Cardiac septum (tissue), 1 donor: ENCODE measurements around the gene EXOC6. TPM values are rescaled to one million over a fixed set of nuclear protein-coding genes. Genes with fewer than 3 reads are reported as not detected.
"Not testable (repeated sequence)": the region's sequence is repeated elsewhere in the genome, so short reads cannot be mapped to it uniquely, and the experiment has no call there.

Source experiments
- DNase-seq: peaks from one replicate; pipeline ENCODE4 v3.0.0-alpha.2; 2020; ENCODE audit warnings: low spot score
- intact Hi-C: fragments of 100-400 bp; cut with DNase I; formaldehyde crosslinking; loops from one replicate; pipeline ENCODE4 v1.14.0; 2022
- total RNA-seq: library from RNA; stranded (reverse); fragmentation: NEBNext Ultra II Directional; extraction: Animal tissue kit (Norgen Biotek cat#: 25700); gene quantifications from one replicate; pipeline ENCODE4 v1.2.1, GENCODE V29; 2021
- donor health status: DM: no; HTN: no; CAD: no.

The EXOC6 gene
- total RNA-seq, 1 donor from 2014 or later = 9.9 TPM

GRCh38 chr10:92868557-92868956 is 20.2 kb downstream of the EXOC6 start:
- intact Hi-C loops = no loop called here
- no peak for DNase-seq

GRCh38 chr10:92873029-92873428 is 24.7 kb downstream of the EXOC6 start:
- intact Hi-C loops = no loop called here
- DNase-seq = no peak

- no peak for DNase-seq
- intact Hi-C loops = no loop called here
Observed at GRCh38 chr10:92876509-92877036, 28.3 kb downstream of the EXOC6 start.

- intact Hi-C loops = loop anchor here (10.0 kb wide), 2 partner anchors 286 to 404 kb away; partner anchors contain the start of gene KIF11
Observed at GRCh38 chr10:92880233-92880861, 32.0 kb downstream of the EXOC6 start.

GRCh38 chr10:92880917-92881316 is 32.6 kb downstream of the EXOC6 start:
- intact Hi-C loops = loop anchor here (10.0 kb wide), 2 partner anchors 286 to 404 kb away; partner anchors contain the start of gene KIF11
- no peak for DNase-seq

More at GRCh38 chr10:92880233-92880861, 32.0 kb downstream of the EXOC6 start:
- DNase-seq = no peak

GRCh38 chr10:92886334-92886961 is 38.1 kb downstream of the EXOC6 start:
- DNase-seq = no peak
- intact Hi-C loops = loop anchor here (10.0 kb wide), 2 partner anchors 292 to 398 kb away; partner anchors contain the start of gene KIF11

- no peak for DNase-seq
- intact Hi-C loops = no loop called here
Observed at GRCh38 chr10:92890471-92890870, 42.2 kb downstream of the EXOC6 start.

GRCh38 chr10:92891885-92892690 is 43.8 kb downstream of the EXOC6 start:
- intact Hi-C loops = no loop called here
- DNase-seq = no peak

- intact Hi-C loops = no loop called here
- DNase-seq = no peak
Observed at GRCh38 chr10:92892691-92893054, 44.4 kb downstream of the EXOC6 start.

GRCh38 chr10:92894081-92894655 is 45.8 kb downstream of the EXOC6 start:
- DNase-seq = no peak
- intact Hi-C loops = no loop called here

GRCh38 chr10:92897916-92898315 is 49.6 kb downstream of the EXOC6 start:
- no peak for DNase-seq
- intact Hi-C loops = no loop called here

GRCh38 chr10:92901819-92902251 is 53.5 kb downstream of the EXOC6 start:
- DNase-seq = no peak
- intact Hi-C loops = no loop called here

- DNase-seq = no peak
Observed at GRCh38 chr10:92903633-92904032, 55.3 kb downstream of the EXOC6 start.

GRCh38 chr10:92907280-92907679 is 59.0 kb downstream of the EXOC6 start:
- intact Hi-C loops = no loop called here

More at GRCh38 chr10:92903633-92904032, 55.3 kb downstream of the EXOC6 start:
- intact Hi-C loops = no loop called here

GRCh38 chr10:92912631-92913030 is 64.3 kb downstream of the EXOC6 start:
- DNase-seq, intact Hi-C loops: not testable (repeated sequence)

More at GRCh38 chr10:92907280-92907679, 59.0 kb downstream of the EXOC6 start:
- DNase-seq = no peak

GRCh38 chr10:92913973-92914372 is 65.7 kb downstream of the EXOC6 start:
- no peak for DNase-seq
- intact Hi-C loops = no loop called here

- intact Hi-C loops = no loop called here
- no peak for DNase-seq
Observed at GRCh38 chr10:92914478-92915325, 66.4 kb downstream of the EXOC6 start.

GRCh38 chr10:92915892-92916291 is 67.6 kb downstream of the EXOC6 start:
- DNase-seq = no peak
- intact Hi-C loops = no loop called here

GRCh38 chr10:92916433-92916832 is 68.1 kb downstream of the EXOC6 start:
- intact Hi-C loops = no loop called here
- DNase-seq = no peak
